ENCODE data around the gene PCK2.

DNA sequence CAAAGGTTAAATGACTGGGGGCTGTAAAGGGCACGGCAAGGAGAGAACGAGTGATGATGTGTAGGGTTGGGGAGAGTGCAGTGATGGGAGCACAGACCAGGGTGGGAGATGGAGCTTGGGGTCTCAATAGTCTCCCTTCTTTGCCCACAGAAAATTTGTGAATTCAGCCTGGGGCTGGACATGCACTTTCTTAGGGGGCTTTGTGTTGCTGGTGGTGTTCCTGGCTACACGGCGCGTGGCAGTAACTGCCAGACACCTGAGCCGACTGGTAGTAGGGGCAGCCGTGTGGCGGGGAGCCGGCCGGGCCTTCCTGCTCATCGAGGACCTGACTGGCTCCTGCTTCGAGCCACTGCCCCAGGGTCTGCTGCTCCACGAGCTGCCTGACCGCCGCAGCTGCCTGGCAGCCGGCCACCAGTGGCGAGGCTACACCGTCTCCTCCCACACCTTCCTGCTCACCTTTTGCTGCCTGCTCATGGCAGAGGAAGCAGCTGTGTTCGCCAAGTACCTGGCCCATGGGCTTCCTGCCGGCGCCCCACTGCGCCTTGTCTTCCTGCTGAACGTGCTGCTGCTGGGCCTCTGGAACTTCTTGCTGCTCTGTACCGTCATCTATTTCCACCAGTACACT lies 38.1 kb downstream of the PCK2 start:
- TF ChIP-seq CTCF (IDR thresholded peaks at IDR 0.05; ENCODE audit: low read depth, low read length, missing input control) (no peak), TAF1 (conservative IDR thresholded peaks at IDR 0.05) (no peak), RXRA (IDR thresholded peaks at IDR 0.05) (no peak), YY1 (IDR thresholded peaks at IDR 0.05) (no peak)

Data from liver (tissue), 3 donors.